A549 (cell line): ENCODE results near the gene SUFU. TPM values are rescaled to one million over a fixed set of nuclear protein-coding genes. Genes with fewer than 3 reads are reported as not detected.

ENCODE experiments used
- ATAC-seq, 2 experiments: fragments of 200-7000 bp in 1 of 2; fragments of >200 bp in 1 of 2; cut with Nextera tagmentation in 1 of 2; cut with Tn5 transposase in 1 of 2; 3 replicates each; pipeline versions ENCODE4 v1.8.0 to v1.9.1; 2018 to 2020; ENCODE audit warnings: mild to moderate bottlenecking in 1 of 2, moderate library complexity in 1 of 2
- CTCF ChIA-PET: fragments of 300-600 bp; sonication (Branson Sonifier 250); formaldehyde crosslinking; extraction: SDS; loops from one replicate; lab custom pipeline; 2021; ENCODE audit warnings: antibody characterized with exemption, inconsistent platforms; lab: Yijun Ruan, JAX
- POLR2A ChIA-PET: fragments of 350-600 bp; formaldehyde crosslinking; extraction: SDS; loops from one replicate; lab custom pipeline; 2021; ENCODE audit warnings: antibody characterized with exemption, inconsistent platforms; lab: Yijun Ruan, JAX
- DNase-seq, 2 experiments: peaks; one replicate each; pipeline versions ENCODE4 v3.0.0 to v3.0.0-alpha.2; 2011 to 2016; ENCODE audit warnings: low read depth in 1 of 2, low spot score in 1 of 2
- FAIRE-seq: peaks from 2 replicates; lab custom pipeline; 2011; peaks lifted over from hg19 to GRCh38; lab: Jason Lieb, UNC
- H3K27ac ChIP-seq, 2 experiments: fragments of >200 bp; sonication (Bioruptor Twin); formaldehyde crosslinking; 3 replicates each; pipeline ENCODE4 v1.5.1; 2016 to 2017
- H3K4me1 ChIP-seq: fragments of >200 bp; sonication (Bioruptor Twin); formaldehyde crosslinking; 3 replicates; pipeline ENCODE4 v1.6.1; 2016
- H3K4me2 ChIP-seq: fragments of >200 bp; sonication (Bioruptor Twin); formaldehyde crosslinking; 3 replicates; pipeline ENCODE4 v1.6.1; 2016
- H3K4me3 ChIP-seq: fragments of >200 bp; sonication (Bioruptor Twin); formaldehyde crosslinking; 3 replicates; pipeline ENCODE4 v1.5.1; 2016
- H3K9me3 ChIP-seq: fragments of >200 bp; sonication (Bioruptor Twin); formaldehyde crosslinking; 3 replicates; pipeline ENCODE4 v1.6.1; 2016
- BHLHE40 ChIP-seq: IDR thresholded peaks from 2 replicates; pipeline ENCODE4 v1.6.1; 2012; ENCODE audit warnings: low read depth, low read length, inconsistent platforms
- CBX8 ChIP-seq: fragments of 200-600 bp; sonication (generic); IDR thresholded peaks from 2 replicates; pipeline ENCODE4 v1.6.1; 2016
- CEBPB ChIP-seq, 2 experiments: fragments of >200 bp in 1 of 2; sonication (Bioruptor Twin) in 1 of 2; formaldehyde crosslinking in 1 of 2; IDR thresholded peaks; 2 replicates each; pipeline ENCODE4 v1.6.1; 2012 to 2016
- CTCF ChIP-seq: fragments of >200 bp; sonication (Bioruptor Twin); formaldehyde crosslinking; IDR thresholded peaks from 3 replicates; pipeline ENCODE4 v1.5.1; 2016
- EHMT2 ChIP-seq: fragments of 200-600 bp; sonication (generic); IDR thresholded peaks from 2 replicates; pipeline ENCODE4 v1.6.1; 2016; ENCODE audit warnings: antibody characterized with exemption, low read depth, mild to moderate bottlenecking, moderate library complexity
- EP300 ChIP-seq, 2 experiments: fragments of >200 bp; sonication (Bioruptor Twin); formaldehyde crosslinking; IDR thresholded peaks; 2 replicates in 1 of 2; 3 replicates in 1 of 2; pipeline ENCODE4 v1.6.1; 2016 to 2017
- FOSB ChIP-seq: fragments of 250-450 bp; sonication (Bioruptor Pico); IDR thresholded peaks from 2 replicates; pipeline ENCODE4 v1.5.0; 2020; ENCODE audit warnings: mild to moderate bottlenecking, moderate library complexity
- FOSL2 ChIP-seq, 2 experiments: fragments of 450-650 bp in 1 of 2; fragments of >200 bp in 1 of 2; sonication (Bioruptor Twin) in 1 of 2; formaldehyde crosslinking; IDR thresholded peaks; 2 replicates each; pipeline versions ENCODE4 v1.5.0 to v1.6.1; 2016 to 2020; ENCODE audit warnings: mild to moderate bottlenecking in 1 of 2, moderate library complexity in 1 of 2
- FOXS1 ChIP-seq: fragments of 250-450 bp; sonication (Bioruptor Pico); IDR thresholded peaks from 2 replicates; pipeline ENCODE4 v1.5.0; 2020; ENCODE audit warnings: mild to moderate bottlenecking, moderate library complexity
- HDAC2 ChIP-seq: fragments of 200-600 bp; sonication (generic); IDR thresholded peaks from 2 replicates; pipeline ENCODE4 v1.6.1; 2016
- HOXB5 ChIP-seq: fragments of 250-450 bp; sonication (Bioruptor Pico); IDR thresholded peaks from 2 replicates; pipeline ENCODE4 v1.5.0; 2020; ENCODE audit warnings: mild to moderate bottlenecking, moderate library complexity
- JUN ChIP-seq, 2 experiments: fragments of >200 bp; sonication (Bioruptor Twin); formaldehyde crosslinking; IDR thresholded peaks; 2 replicates in 1 of 2; 3 replicates in 1 of 2; pipeline ENCODE4 v1.6.1; 2016 to 2017
- KDM5A ChIP-seq: fragments of 200-600 bp; sonication (generic); IDR thresholded peaks from 2 replicates; pipeline ENCODE4 v1.6.1; 2016; ENCODE audit warnings: antibody characterized with exemption, mild to moderate bottlenecking
- NPAS2 ChIP-seq: fragments of 250-450 bp; sonication (Bioruptor Pico); IDR thresholded peaks from 2 replicates; pipeline ENCODE4 v1.8.0; 2022; ENCODE audit warnings: mild to moderate bottlenecking, moderate library complexity, borderline replicate concordance
- NR3C1 ChIP-seq: fragments of >200 bp; sonication (Bioruptor Twin); formaldehyde crosslinking; IDR thresholded peaks from 3 replicates; pipeline ENCODE4 v1.6.1; 2017
- SMC3 ChIP-seq: fragments of >200 bp; sonication (Bioruptor Twin); formaldehyde crosslinking; IDR thresholded peaks from 3 replicates; pipeline ENCODE4 v1.6.1; 2018; ENCODE audit warnings: inconsistent platforms
- SREBF2 ChIP-seq: fragments of 450-650 bp; IDR thresholded peaks from 2 replicates; pipeline ENCODE4 v1.6.1; 2014; ENCODE audit warnings: mild to moderate bottlenecking, moderate library complexity
- TFCP2L1 ChIP-seq: fragments of 250-450 bp; sonication (Bioruptor Pico); IDR thresholded peaks from 2 replicates; pipeline ENCODE4 v1.5.0; 2021; ENCODE audit warnings: mild to moderate bottlenecking
- ZC3H11A ChIP-seq: fragments of 450-650 bp; IDR thresholded peaks from 2 replicates; pipeline ENCODE4 v1.6.1; 2014; ENCODE audit warnings: antibody characterized with exemption, mild to moderate bottlenecking
- WGBS: methylation state at CpG from one replicate; pipeline ENCODE4 v1.1.6; 2017; ENCODE audit errors: missing lambda C conversion rate; 5-methylcytosine and 5-hydroxymethylcytosine counted together
- polyA plus RNA-seq, 4 experiments: library from polyadenylated mRNA; depleted of rRNA in 3 of 4; stranded (reverse); fragments of >200 nt; fragmentation: RNase III in 1 of 4; extraction: RNeasy Plus Mini Kit Qiagen cat#74134 plus additional on column Dnase treatment in 1 of 4; gene quantifications; 2 replicates in 3 of 4; 3 replicates in 1 of 4; pipeline ENCODE4 v1.2.3, GENCODE V29; 2011 to 2017
- TF ChIP-seq, protein P1 (sequence below): fragments of 450-650 bp; IDR thresholded peaks from 2 replicates; pipeline ENCODE4 v1.6.1; 2014; ENCODE audit warnings: antibody characterized with exemption
- TF ChIP-seq, protein P2 (sequence below): IDR thresholded peaks from 2 replicates; pipeline ENCODE4 v1.6.1; 2012; ENCODE audit warnings: low read depth, borderline replicate concordance
- TF ChIP-seq, protein P3 (sequence below): fragments of 250-450 bp; sonication (Bioruptor Pico); IDR thresholded peaks from 2 replicates; pipeline ENCODE4 v1.5.0; 2020; ENCODE audit warnings: low read depth, mild to moderate bottlenecking, moderate library complexity
- TF ChIP-seq, protein P4 (sequence below): IDR thresholded peaks from 2 replicates; pipeline ENCODE4 v1.6.1; 2012
- TF ChIP-seq, protein P5 (sequence below): fragments of >200 bp; sonication (Bioruptor Twin); formaldehyde crosslinking; IDR thresholded peaks from 3 replicates; pipeline ENCODE4 v1.6.1; 2016

The SUFU gene
- polyA plus RNA-seq, 2 of the 4 experiments (the other 2 are of a cell fraction): 3.7 to 5.5 TPM

DNA sequence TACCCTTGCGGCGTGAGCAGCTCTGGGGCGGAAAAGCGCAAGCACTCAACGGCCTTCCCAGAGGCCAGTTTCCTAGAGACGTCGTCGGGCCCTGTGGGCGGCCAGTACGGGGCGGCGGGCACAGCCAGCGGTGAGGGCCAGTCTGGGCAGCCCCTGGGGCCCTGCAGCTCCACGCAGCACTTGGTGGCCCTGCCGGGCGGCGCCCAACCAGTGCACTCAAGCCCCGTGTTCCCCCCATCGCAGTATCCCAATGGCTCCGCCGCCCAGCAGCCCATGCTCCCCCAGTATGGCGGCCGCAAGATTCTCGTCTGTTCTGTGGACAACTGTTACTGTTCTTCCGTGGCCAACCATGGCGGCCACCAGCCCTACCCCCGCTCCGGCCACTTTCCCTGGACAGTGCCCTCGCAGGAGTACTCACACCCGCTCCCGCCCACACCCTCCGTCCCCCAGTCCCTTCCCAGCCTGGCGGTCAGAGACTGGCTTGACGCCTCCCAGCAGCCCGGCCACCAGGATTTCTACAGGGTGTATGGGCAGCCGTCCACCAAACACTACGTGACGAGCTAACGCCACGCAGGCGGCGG lies 153.1 kb downstream of the SUFU start:
- 95% methylated on average over 37 of the region's 42 CpGs for WGBS

DNA sequence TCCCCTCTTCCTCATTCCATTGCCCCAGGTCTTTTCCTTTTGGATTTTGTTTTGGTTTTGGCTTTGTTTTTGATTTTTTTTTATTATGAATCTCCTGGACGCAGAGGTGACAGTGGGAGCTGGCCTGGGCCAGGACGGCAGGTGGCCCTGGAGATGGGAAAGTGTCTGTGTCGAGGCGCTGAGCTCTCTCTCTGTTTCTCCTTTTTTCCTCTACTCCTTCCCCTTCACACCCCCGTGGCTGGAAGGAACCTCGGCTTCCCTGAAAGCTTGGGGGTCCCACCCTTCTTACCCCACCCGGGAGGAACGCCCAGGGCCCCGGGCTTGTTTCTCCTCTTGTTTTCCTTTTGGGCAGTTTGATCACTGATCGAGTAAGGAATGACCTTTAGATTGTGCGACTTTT lies 153.7 kb downstream of the SUFU start:
- TF ChIP-seq HDAC2 (no peak), FOSB (CRISPR knock-in tag) (no peak), SMC3 (no peak), TFCP2L1 (CRISPR knock-in tag) (no peak), BHLHE40 (no peak), KDM5A (no peak), EP300 (IDR thresholded peaks at IDR 0.05) (no peak), CEBPB (IDR thresholded peaks at IDR 0.05) (no peak), FOSL2 (IDR thresholded peaks at IDR 0.05) (no peak), FOSL2 (CRISPR knock-in tag; IDR thresholded peaks at IDR 0.05) (no peak), CBX8 (no peak), SREBF2 (no peak), HOXB5 (CRISPR knock-in tag) (no peak), NPAS2 (CRISPR knock-in tag) (no peak)
- TF ChIP-seq, protein P1, sequence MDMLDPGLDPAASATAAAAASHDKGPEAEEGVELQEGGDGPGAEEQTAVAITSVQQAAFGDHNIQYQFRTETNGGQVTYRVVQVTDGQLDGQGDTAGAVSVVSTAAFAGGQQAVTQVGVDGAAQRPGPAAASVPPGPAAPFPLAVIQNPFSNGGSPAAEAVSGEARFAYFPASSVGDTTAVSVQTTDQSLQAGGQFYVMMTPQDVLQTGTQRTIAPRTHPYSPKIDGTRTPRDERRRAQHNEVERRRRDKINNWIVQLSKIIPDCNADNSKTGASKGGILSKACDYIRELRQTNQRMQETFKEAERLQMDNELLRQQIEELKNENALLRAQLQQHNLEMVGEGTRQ: no peak
- TF ChIP-seq, protein P2, sequence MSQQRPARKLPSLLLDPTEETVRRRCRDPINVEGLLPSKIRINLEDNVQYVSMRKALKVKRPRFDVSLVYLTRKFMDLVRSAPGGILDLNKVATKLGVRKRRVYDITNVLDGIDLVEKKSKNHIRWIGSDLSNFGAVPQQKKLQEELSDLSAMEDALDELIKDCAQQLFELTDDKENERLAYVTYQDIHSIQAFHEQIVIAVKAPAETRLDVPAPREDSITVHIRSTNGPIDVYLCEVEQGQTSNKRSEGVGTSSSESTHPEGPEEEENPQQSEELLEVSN: no peak
- TF ChIP-seq, protein P3, sequence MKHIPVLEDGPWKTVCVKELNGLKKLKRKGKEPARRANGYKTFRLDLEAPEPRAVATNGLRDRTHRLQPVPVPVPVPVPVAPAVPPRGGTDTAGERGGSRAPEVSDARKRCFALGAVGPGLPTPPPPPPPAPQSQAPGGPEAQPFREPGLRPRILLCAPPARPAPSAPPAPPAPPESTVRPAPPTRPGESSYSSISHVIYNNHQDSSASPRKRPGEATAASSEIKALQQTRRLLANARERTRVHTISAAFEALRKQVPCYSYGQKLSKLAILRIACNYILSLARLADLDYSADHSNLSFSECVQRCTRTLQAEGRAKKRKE (CRISPR knock-in tag): no peak
- TF ChIP-seq, protein P4, sequence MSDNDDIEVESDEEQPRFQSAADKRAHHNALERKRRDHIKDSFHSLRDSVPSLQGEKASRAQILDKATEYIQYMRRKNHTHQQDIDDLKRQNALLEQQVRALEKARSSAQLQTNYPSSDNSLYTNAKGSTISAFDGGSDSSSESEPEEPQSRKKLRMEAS: no peak
- CTCF ChIA-PET: interaction anchor here (2.4 to 6.5 kb wide), 3 partner anchors 12 to 22 kb away, joined by 9 to 38 read pairs (median 18); partner anchors contain the start of gene TRIM8
- Histone ChIP-seq H3K4me1 (peaks cover 17% of the 10 kb centered on the region), H3K27ac (peak overlapping the region in 1 of 2 experiments; percentile 44; a peak in 1 of 6 replicates), H3K4me3 (no peak overlapping the region), H3K4me2 (peak overlapping the region; percentile 33; the same call in 1 of the 3 replicates), H3K9me3 (no peaks in the 10 kb centered on the region)
- POLR2A ChIA-PET: no interaction called here
- DNase-seq (no peak), ATAC-seq (no peak), FAIRE-seq (no peak)
- 87% methylated on average over 11 of the region's 11 CpGs for WGBS

More for the DNA sequence above, 153.1 kb downstream of the SUFU start:
- Histone ChIP-seq H3K27ac (no peak overlapping the region), H3K9me3 (no peaks in the 10 kb centered on the region), H3K4me3 (no peak overlapping the region), H3K4me2 (no peak overlapping the region), H3K4me1 (peaks cover 17% of the 10 kb centered on the region)
- POLR2A ChIA-PET: no interaction called here
- CTCF ChIA-PET: interaction anchor here (0.9 to 6.5 kb wide), 6 partner anchors 12 to 261 kb away, joined by 3 to 38 read pairs (median 14); partner anchors contain the start of genes CNNM2 and TRIM8
- TF ChIP-seq FOXS1 (CRISPR knock-in tag) (no peak), NR3C1 (no peak), ZC3H11A (no peak), JUN (IDR thresholded peaks at IDR 0.05) (no peak), EP300 (IDR thresholded peaks at IDR 0.05) (no peak), SREBF2 (no peak), EHMT2 (no peak), CTCF (no peak), NPAS2 (CRISPR knock-in tag) (no peak), TFCP2L1 (CRISPR knock-in tag) (no peak)
- TF ChIP-seq, protein P5, sequence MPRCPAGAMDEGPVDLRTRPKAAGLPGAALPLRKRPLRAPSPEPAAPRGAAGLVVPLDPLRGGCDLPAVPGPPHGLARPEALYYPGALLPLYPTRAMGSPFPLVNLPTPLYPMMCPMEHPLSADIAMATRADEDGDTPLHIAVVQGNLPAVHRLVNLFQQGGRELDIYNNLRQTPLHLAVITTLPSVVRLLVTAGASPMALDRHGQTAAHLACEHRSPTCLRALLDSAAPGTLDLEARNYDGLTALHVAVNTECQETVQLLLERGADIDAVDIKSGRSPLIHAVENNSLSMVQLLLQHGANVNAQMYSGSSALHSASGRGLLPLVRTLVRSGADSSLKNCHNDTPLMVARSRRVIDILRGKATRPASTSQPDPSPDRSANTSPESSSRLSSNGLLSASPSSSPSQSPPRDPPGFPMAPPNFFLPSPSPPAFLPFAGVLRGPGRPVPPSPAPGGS: no peak
- TF ChIP-seq, protein P4: no peak
- no peak for DNase-seq
- ATAC-seq: no peak
- FAIRE-seq: no peak
